IMR-90 (cell line): Measurements from ENCODE around the gene TMEM190.

Source experiments
- BHLHE40 ChIP-seq: fragments of 150-350 bp; IDR thresholded peaks from 2 replicates; pipeline ENCODE4 v1.6.1; 2016; ENCODE audit warnings: mild to moderate bottlenecking, low read depth, low read length
- CEBPB ChIP-seq: IDR thresholded peaks from 2 replicates; pipeline ENCODE4 v1.6.1; 2012; ENCODE audit warnings: low read depth, low read length, improper control_type of control experiment
- CHD1 ChIP-seq: IDR thresholded peaks from 2 replicates; pipeline ENCODE4 v1.6.1; 2012; ENCODE audit warnings: low read depth, low read length, improper control_type of control experiment
- CTCF ChIP-seq: conservative IDR thresholded peaks from 2 replicates; pipeline ENCODE4 v1.5.1; 2012; ENCODE audit warnings: mild to moderate bottlenecking, low read depth, low read length, improper control_type of control experiment
- FOS ChIP-seq: fragments of 150-350 bp; IDR thresholded peaks from 2 replicates; pipeline ENCODE4 v1.6.1; 2016; ENCODE audit warnings: low read depth, low read length
- MXI1 ChIP-seq: IDR thresholded peaks from 2 replicates; pipeline ENCODE4 v1.6.1; 2012; ENCODE audit warnings: low read depth, mild to moderate bottlenecking, low read length, moderate library complexity, borderline replicate concordance
- NFE2L2 ChIP-seq: fragments of 150-350 bp; IDR thresholded peaks from 2 replicates; pipeline ENCODE4 v1.6.1; 2016; ENCODE audit warnings: low read depth, mild to moderate bottlenecking, low read length
- POLR2A ChIP-seq: IDR thresholded peaks from 2 replicates; pipeline ENCODE4 v1.6.1; 2012; ENCODE audit warnings: mild to moderate bottlenecking, low read depth, low read length
- RAD21 ChIP-seq: IDR thresholded peaks from 2 replicates; pipeline ENCODE4 v1.6.1; 2012; ENCODE audit warnings: low read length, improper control_type of control experiment
- RCOR1 ChIP-seq: IDR thresholded peaks from 2 replicates; pipeline ENCODE4 v1.6.1; 2012; ENCODE audit warnings: mild to moderate bottlenecking, low read length, improper control_type of control experiment; ENCODE audit not compliant: insufficient replicate concordance
- RFX5 ChIP-seq: IDR thresholded peaks from 2 replicates; pipeline ENCODE4 v1.8.0; 2012; ENCODE audit warnings: low read depth, mild to moderate bottlenecking, low read length, moderate library complexity
- SMC3 ChIP-seq: fragments of 150-350 bp; IDR thresholded peaks from 2 replicates; pipeline ENCODE4 v1.6.1; 2016; ENCODE audit warnings: low read depth, mild to moderate bottlenecking, antibody characterized with exemption, low read length, moderate library complexity
- USF2 ChIP-seq: fragments of 150-350 bp; IDR thresholded peaks from 2 replicates; pipeline ENCODE4 v1.6.1; 2017; ENCODE audit warnings: mild to moderate bottlenecking, antibody characterized with exemption, low read length, low read depth

- TF ChIP-seq POLR2A (no peak), CHD1 (no peak), RFX5 (no peak), MXI1 (no peak), USF2 (no peak), RAD21 (no peak), CTCF (no peak), RCOR1 (no peak), BHLHE40 (no peak), CEBPB (no peak), NFE2L2 (no peak), SMC3 (no peak), FOS (no peak)
These were observed 5.4 kb downstream of the TMEM190 start for GRCh38 chr19:55382013-55382412.
